HepG2 (cell line): ENCODE data around the gene ZCCHC3. TPM values are rescaled to one million over a fixed set of nuclear protein-coding genes. Genes with fewer than 3 reads are reported as not detected.

ENCODE experiments used
- AFF4 ChIP-seq: sonication (generic); formaldehyde crosslinking; IDR thresholded peaks from 2 replicates; pipeline ENCODE4 v1.4.0; 2020; ENCODE audit warnings: missing genetic modification reagents
- ARNT2 ChIP-seq: sonication (generic); formaldehyde crosslinking; IDR thresholded peaks from 2 replicates; pipeline ENCODE4 v1.8.0; 2022; ENCODE audit warnings: mild to moderate bottlenecking, low read depth, missing genetic modification reagents, moderate library complexity
- CC2D1A ChIP-seq: sonication (generic); formaldehyde crosslinking; IDR thresholded peaks from 2 replicates; pipeline ENCODE4 v1.8.1; 2023; ENCODE audit warnings: mild to moderate bottlenecking, missing genetic modification reagents
- HIVEP1 ChIP-seq: sonication (generic); formaldehyde crosslinking; IDR thresholded peaks from 2 replicates; pipeline ENCODE4 v1.4.0; 2020; ENCODE audit warnings: mild to moderate bottlenecking, missing genetic modification reagents
- IRX3 ChIP-seq: sonication (generic); formaldehyde crosslinking; IDR thresholded peaks from 2 replicates; pipeline ENCODE4 v1.8.1; 2023; ENCODE audit warnings: mild to moderate bottlenecking, low read depth, missing genetic modification reagents, borderline replicate concordance
- MEF2D ChIP-seq: sonication (generic); formaldehyde crosslinking; IDR thresholded peaks from 2 replicates; pipeline ENCODE4 v1.5.1; 2020; ENCODE audit warnings: mild to moderate bottlenecking, missing genetic modification reagents
- MXD1 ChIP-seq: sonication (generic); formaldehyde crosslinking; IDR thresholded peaks from 2 replicates; pipeline ENCODE4 v1.4.0; 2020; ENCODE audit warnings: mild to moderate bottlenecking, missing genetic modification reagents
- MYNN ChIP-seq: sonication (generic); formaldehyde crosslinking; IDR thresholded peaks from 2 replicates; pipeline ENCODE4 v1.4.0; 2020; ENCODE audit warnings: mild to moderate bottlenecking, low read depth, missing genetic modification reagents
- PCBP2 ChIP-seq: fragments of 200-400 bp; formaldehyde crosslinking; optimal IDR thresholded peaks from 2 replicates; pipeline ENCODE3; 2018; ENCODE audit warnings: low read length, low read depth; ENCODE audit not compliant: poor library complexity, severe bottlenecking
- PHB2 ChIP-seq: fragments of 450-650 bp; IDR thresholded peaks from 2 replicates; pipeline ENCODE4 v1.6.1; 2018; ENCODE audit not compliant: partially characterized antibody
- POLR2A ChIP-seq, 2 experiments: IDR thresholded peaks; 2 replicates each; pipeline ENCODE4 v1.6.1; 2011; ENCODE audit warnings: low read depth in 2 of 2, low read length in 2 of 2, mild to moderate bottlenecking in 1 of 2, moderate library complexity in 1 of 2; ENCODE audit not compliant: insufficient read depth in 1 of 2
- PREB ChIP-seq: sonication (generic); formaldehyde crosslinking; IDR thresholded peaks from 2 replicates; pipeline ENCODE4 v1.4.0; 2020; ENCODE audit warnings: missing genetic modification reagents
- SAP130 ChIP-seq: IDR thresholded peaks from 2 replicates; pipeline ENCODE4 v1.6.1; 2016; ENCODE audit warnings: low read depth
- ZFP36 ChIP-seq: fragments of 150-350 bp; IDR thresholded peaks from 2 replicates; pipeline ENCODE4 v1.6.1; 2018; ENCODE audit warnings: borderline replicate concordance, low read length, low read depth; ENCODE audit not compliant: partially characterized antibody
- ZFP36L1 ChIP-seq: sonication (generic); formaldehyde crosslinking; IDR thresholded peaks from 2 replicates; pipeline ENCODE4 v1.8.0; 2022; ENCODE audit warnings: mild to moderate bottlenecking, missing genetic modification reagents, moderate library complexity
- ZMYM2 ChIP-seq: sonication (generic); formaldehyde crosslinking; IDR thresholded peaks from 2 replicates; pipeline ENCODE4 v1.8.0; 2022; ENCODE audit warnings: mild to moderate bottlenecking, missing genetic modification reagents
- ZNF232 ChIP-seq: sonication (generic); formaldehyde crosslinking; IDR thresholded peaks from 2 replicates; pipeline ENCODE4 v1.4.0; 2020; ENCODE audit warnings: missing genetic modification reagents, borderline replicate concordance
- ZNF333 ChIP-seq: sonication (generic); formaldehyde crosslinking; IDR thresholded peaks from 2 replicates; pipeline ENCODE4 v1.4.0; 2020; ENCODE audit warnings: mild to moderate bottlenecking, missing genetic modification reagents, borderline replicate concordance
- ZNF33A ChIP-seq: sonication (generic); formaldehyde crosslinking; IDR thresholded peaks from 2 replicates; pipeline ENCODE4 v1.5.1; 2020; ENCODE audit warnings: missing genetic modification reagents, mild to moderate bottlenecking, moderate library complexity, borderline replicate concordance
- ZNF550 ChIP-seq: sonication (generic); formaldehyde crosslinking; IDR thresholded peaks from 2 replicates; pipeline ENCODE4 v1.4.0; 2020; ENCODE audit warnings: mild to moderate bottlenecking, missing genetic modification reagents, borderline replicate concordance
- ZNF615 ChIP-seq: sonication (generic); formaldehyde crosslinking; IDR thresholded peaks from 2 replicates; pipeline ENCODE4 v1.5.0; 2020; ENCODE audit warnings: mild to moderate bottlenecking, missing genetic modification reagents, borderline replicate concordance
- ZNF670 ChIP-seq: sonication (generic); formaldehyde crosslinking; IDR thresholded peaks from 2 replicates; pipeline ENCODE4 v1.8.0; 2022; ENCODE audit warnings: mild to moderate bottlenecking, missing genetic modification reagents, borderline replicate concordance
- ZNF672 ChIP-seq: sonication (generic); formaldehyde crosslinking; IDR thresholded peaks from 2 replicates; pipeline ENCODE4 v1.8.1; 2022; ENCODE audit warnings: missing genetic modification reagents
- ZNF720 ChIP-seq: sonication (generic); formaldehyde crosslinking; IDR thresholded peaks from 2 replicates; pipeline ENCODE4 v1.4.0; 2020; ENCODE audit warnings: missing genetic modification reagents
- ZNF773 ChIP-seq: sonication (generic); formaldehyde crosslinking; IDR thresholded peaks from 2 replicates; pipeline ENCODE4 v1.4.0; 2020; ENCODE audit warnings: missing genetic modification reagents, borderline replicate concordance
- polyA plus RNA-seq, 8 experiments: library from polyadenylated mRNA; depleted of rRNA in 3 of 8; stranded (reverse) in 7 of 8; unstranded in 1 of 8; fragments of >200 nt; fragmentation: Illumina TruSeq in 4 of 8; extraction: Trizol in 4 of 8; gene quantifications; 2 replicates each; pipeline versions ENCODE4 v1.2.1 to v1.2.3, GENCODE V29; 2011 to 2016; ENCODE audit warnings: low read depth in 4 of 8, missing spikeins in 1 of 8, mixed read lengths in 1 of 8; ENCODE audit not compliant: insufficient read depth in 1 of 8
- total RNA-seq, 5 experiments: library from RNA; depleted of rRNA; stranded (reverse); fragments of >200 nt; fragmentation: Illumina TruSeq; extraction: Trizol; gene quantifications; 2 replicates each; pipeline ENCODE4 v1.2.3, GENCODE V29; 2016; ENCODE audit warnings: low read depth in 1 of 5

The ZCCHC3 gene
- total and polyA plus RNA-seq, 2 of the 13 experiments (the other 11 are each of a cell fraction or from before 2014, with no cell fraction given): 46.6 to 63.0 TPM

GRCh38 chr20:324177-325044, 27.0 kb downstream of the ZCCHC3 start (continued):
- TF ChIP-seq AFF4 (no peak; the same call in 1 of the 2 replicates), ZNF550 (CRISPR knock-in tag) (peak; percentile 97), CC2D1A (CRISPR knock-in tag) (peak; percentile 93), HIVEP1 (CRISPR knock-in tag) (peak; percentile 88; the same call in 1 of the 2 replicates), ZFP36L1 (peak; percentile 94), ZNF672 (peak; percentile 96; the same call in 1 of the 2 replicates), ZNF670 (CRISPR knock-in tag) (peak; percentile 94; the same call in 1 of the 2 replicates), PHB2 (no peak), ZMYM2 (CRISPR knock-in tag) (peak; percentile 77), MYNN (CRISPR knock-in tag) (no peak; the same call in 1 of the 2 replicates), ZNF33A (CRISPR knock-in tag) (no peak), SAP130 (CRISPR knock-in tag) (peak; percentile 99), POLR2A (IDR thresholded peaks at IDR 0.05; ENCODE audit: insufficient read depth in 1 of 2, low read depth in 2 of 2, low read length in 2 of 2) (peak in 1 of 2 experiments; percentile 86; a peak in 2 of 4 replicates), MXD1 (peak; percentile 97), ZFP36 (no peak), ZNF773 (CRISPR knock-in tag) (peak; percentile 96), PCBP2 (no peak), MEF2D (CRISPR knock-in tag) (no peak; the same call in none of the 2 replicates), ZNF232 (CRISPR knock-in tag) (peak; percentile 96), ZNF333 (CRISPR knock-in tag) (peak; percentile 99; the same call in 1 of the 2 replicates), IRX3 (CRISPR knock-in tag) (peak; percentile 82; the same call in 1 of the 2 replicates), ZNF720 (CRISPR knock-in tag) (peak; percentile 67; the same call in 1 of the 2 replicates), ZNF615 (CRISPR knock-in tag) (no peak), PREB (CRISPR knock-in tag) (peak; percentile 84; the same call in 1 of the 2 replicates), ARNT2 (CRISPR knock-in tag) (peak; percentile 98)
